Neural progenitor cell (in vitro differentiated cells): Measurements from ENCODE around the gene KCNJ10.

Experiments
- EZH2phosphoT487 ChIP-seq: fragments of 200-600 bp; sonication (generic); IDR thresholded peaks from 2 replicates; pipeline ENCODE4 v1.6.1; 2017; ENCODE audit warnings: antibody characterized with exemption
- TF ChIP-seq, protein P1 (sequence below): fragments of 200-600 bp; sonication (generic); IDR thresholded peaks from 2 replicates; pipeline ENCODE4 v1.5.1; 2017; ENCODE audit warnings: antibody characterized with exemption, mild to moderate bottlenecking

DNA sequence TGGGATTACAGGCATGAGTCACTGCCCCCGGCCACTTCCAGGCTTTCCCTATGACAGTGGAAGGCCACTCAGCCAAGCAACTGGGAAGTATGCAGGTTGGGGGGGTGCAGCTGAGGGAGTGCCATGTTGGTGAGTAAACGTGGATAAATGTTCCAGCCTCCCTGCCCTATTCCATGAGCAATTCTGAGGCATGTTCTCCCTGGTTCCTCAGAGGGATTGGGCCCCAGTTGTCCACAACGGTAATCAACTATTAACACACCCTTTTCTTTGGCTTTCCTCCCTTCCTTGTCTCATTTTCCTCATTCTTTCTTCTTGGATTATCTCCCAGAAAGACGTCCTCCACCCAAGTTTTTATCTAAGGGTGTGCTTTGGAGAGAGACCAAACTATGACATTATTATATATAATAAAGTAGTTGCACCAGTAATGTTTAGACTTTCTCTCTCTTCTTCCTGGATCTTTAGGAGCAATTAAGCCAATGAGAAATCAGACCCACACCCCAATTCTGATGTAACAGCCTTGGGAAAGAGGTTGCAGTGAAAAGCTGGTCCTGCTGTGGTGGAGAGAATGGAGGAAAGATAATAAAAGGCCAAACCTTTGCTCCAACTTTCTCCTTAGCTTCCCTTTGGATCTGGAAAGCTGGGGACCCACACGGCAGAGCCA lies 109.1 kb downstream of the KCNJ10 start:
- TF ChIP-seq EZH2phosphoT487, result no peak
- TF ChIP-seq, protein P1, sequence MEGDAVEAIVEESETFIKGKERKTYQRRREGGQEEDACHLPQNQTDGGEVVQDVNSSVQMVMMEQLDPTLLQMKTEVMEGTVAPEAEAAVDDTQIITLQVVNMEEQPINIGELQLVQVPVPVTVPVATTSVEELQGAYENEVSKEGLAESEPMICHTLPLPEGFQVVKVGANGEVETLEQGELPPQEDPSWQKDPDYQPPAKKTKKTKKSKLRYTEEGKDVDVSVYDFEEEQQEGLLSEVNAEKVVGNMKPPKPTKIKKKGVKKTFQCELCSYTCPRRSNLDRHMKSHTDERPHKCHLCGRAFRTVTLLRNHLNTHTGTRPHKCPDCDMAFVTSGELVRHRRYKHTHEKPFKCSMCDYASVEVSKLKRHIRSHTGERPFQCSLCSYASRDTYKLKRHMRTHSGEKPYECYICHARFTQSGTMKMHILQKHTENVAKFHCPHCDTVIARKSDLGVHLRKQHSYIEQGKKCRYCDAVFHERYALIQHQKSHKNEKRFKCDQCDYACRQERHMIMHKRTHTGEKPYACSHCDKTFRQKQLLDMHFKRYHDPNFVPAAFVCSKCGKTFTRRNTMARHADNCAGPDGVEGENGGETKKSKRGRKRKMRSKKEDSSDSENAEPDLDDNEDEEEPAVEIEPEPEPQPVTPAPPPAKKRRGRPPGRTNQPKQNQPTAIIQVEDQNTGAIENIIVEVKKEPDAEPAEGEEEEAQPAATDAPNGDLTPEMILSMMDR, result no peak
